ENCODE results near the gene SETD2. TPM values are rescaled to one million over a fixed set of nuclear protein-coding genes. Genes with fewer than 3 reads are reported as not detected.

Gene SETD2
- total RNA-seq, 4 donors from 2014 or later = 35.7 to 48.5 (median 40.4) TPM

DNA sequence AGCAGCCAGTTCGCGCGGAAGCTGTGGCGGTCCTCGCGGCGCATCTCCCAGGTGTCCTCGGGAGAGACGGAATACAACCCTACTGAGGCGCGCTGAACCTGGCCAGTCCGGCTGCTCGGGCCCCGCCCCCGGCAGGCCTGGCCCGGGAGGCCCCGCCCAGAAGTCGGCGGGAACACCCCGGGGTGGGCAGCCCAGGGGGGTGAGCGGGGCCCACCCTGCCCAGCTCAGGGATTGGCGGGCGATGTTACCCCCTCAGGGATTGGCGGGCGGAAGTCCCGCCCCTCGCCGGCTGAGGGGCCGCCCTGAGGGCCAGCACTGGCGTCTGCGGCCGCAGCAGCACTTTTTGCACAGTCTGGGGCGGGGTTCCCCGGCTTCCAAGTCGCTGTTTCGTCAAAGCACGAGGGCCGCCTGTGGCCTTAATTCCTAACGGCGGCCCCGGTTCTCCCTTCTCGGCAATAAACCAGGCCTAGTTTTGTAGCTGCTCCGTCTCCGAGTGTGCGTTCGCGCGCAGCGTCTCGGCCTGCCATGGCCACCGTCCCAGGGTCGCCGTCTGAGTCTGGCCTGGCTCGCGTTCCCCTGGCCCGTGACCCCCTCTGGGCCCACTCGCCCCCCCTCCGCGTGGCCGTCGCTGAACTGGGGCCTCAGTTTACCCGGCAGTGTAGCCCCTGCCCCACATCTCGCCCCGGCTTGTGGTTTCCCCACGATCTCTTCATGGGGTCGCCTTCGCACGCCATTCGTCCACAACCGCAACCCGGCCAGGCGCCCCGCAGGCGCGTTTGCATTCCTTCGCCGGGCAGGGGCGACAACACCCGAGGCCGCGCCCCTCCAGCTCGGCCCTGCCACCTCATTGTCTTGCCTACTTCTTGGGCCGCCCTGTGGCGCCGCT, 154.4 kb downstream of the SETD2 start:
- ATAC-seq (peak; percentile 75 to 79), DNase-seq (peak; percentile 74 to 90)
- TF ChIP-seq POLR2A (IDR thresholded peaks at IDR 0.05) = peak; percentile 86 to 89
- TF ChIP-seq, protein P1, sequence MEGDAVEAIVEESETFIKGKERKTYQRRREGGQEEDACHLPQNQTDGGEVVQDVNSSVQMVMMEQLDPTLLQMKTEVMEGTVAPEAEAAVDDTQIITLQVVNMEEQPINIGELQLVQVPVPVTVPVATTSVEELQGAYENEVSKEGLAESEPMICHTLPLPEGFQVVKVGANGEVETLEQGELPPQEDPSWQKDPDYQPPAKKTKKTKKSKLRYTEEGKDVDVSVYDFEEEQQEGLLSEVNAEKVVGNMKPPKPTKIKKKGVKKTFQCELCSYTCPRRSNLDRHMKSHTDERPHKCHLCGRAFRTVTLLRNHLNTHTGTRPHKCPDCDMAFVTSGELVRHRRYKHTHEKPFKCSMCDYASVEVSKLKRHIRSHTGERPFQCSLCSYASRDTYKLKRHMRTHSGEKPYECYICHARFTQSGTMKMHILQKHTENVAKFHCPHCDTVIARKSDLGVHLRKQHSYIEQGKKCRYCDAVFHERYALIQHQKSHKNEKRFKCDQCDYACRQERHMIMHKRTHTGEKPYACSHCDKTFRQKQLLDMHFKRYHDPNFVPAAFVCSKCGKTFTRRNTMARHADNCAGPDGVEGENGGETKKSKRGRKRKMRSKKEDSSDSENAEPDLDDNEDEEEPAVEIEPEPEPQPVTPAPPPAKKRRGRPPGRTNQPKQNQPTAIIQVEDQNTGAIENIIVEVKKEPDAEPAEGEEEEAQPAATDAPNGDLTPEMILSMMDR (IDR thresholded peaks at IDR 0.05 in 4 of 5, conservative IDR thresholded peaks at IDR 0.05 in 1 of 5) = no peak
- peak overlapping the region; percentile 55 to 71 (median 66) for H3K4me3 ChIP-seq
- no peaks in the 10 kb centered on the region for H3K27me3 ChIP-seq
- in situ Hi-C loops (cut with MboI; ENCODE audit: low sequenced_read_pairs in 4 of 4) (loop anchor here in 1 of 4 donors (25.0 kb wide), 1 partner anchor 322 kb away; the partner anchor contains the start of gene ALS2CL), intact Hi-C loops (cut with DNase I; ENCODE audit: low total_unique reads) (loop anchor here (2.0 kb wide), 1 partner anchor 31 kb away; the partner anchor contains the start of gene NBEAL2)
- H3K9me3 ChIP-seq = no peaks in the 10 kb centered on the region
- peaks cover 0 to 5% of the 10 kb centered on the region in 2 donors for H3K36me3 ChIP-seq
- H3K27ac ChIP-seq = peak overlapping the region; percentile 85 to 88 (median 86)
- peaks cover 4 to 18% of the 10 kb centered on the region in 2 donors for H3K4me1 ChIP-seq

DNA sequence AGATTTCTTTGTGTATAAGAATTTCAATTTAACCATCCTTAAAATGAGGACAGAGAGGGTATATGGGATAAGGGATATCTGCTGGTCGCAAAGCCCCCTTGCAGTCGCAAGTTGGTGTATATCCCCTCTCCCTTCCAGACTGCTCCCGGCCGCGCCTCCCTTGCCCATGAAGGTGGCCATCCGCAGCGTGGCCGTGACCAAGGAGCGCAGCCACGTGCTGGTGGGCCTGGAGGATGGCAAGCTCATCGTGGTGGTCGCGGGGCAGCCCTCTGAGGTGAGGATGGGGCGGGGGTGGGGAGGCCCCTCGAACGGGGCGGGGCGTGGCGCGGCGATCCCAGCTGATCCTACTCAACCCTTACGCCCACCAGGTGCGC, 155.1 kb downstream of the SETD2 start:
- no peak for TF ChIP-seq POLR2A (IDR thresholded peaks at IDR 0.05)
- TF ChIP-seq, protein P1 (IDR thresholded peaks at IDR 0.05 in 4 of 5, conservative IDR thresholded peaks at IDR 0.05 in 1 of 5) = no peak
- intact Hi-C loops (cut with DNase I; ENCODE audit: low total_unique reads) = loop anchor here (2.0 kb wide), 1 partner anchor 30 kb away; the partner anchor contains the start of gene NBEAL2
- ATAC-seq = no peak

DNA sequence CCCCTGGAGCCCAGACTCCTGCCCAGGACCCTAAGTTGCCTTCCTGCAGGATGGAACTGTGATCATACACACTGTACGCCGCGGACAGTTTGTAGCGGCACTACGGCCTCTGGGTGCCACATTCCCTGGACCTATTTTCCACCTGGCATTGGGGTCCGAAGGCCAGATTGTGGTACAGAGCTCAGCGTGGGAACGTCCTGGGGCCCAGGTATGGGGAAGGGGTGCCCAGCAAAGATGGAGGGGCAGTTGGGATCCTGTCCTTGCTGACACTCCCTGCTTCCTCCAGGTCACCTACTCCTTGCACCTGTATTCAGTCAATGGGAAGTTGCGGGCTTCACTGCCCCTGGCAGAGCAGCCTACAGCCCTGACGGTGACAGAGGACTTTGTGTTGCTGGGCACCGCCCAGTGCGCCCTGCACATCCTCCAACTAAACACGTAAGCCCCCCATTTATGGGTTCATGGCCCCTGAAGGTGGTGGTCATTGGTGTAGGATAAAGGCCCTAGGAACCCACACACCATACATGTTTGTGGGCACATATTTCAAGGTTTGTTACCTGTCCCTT, 155.6 kb downstream of the SETD2 start:
- intact Hi-C loops (cut with DNase I; ENCODE audit: low total_unique reads) = loop anchor here (2.0 kb wide), 1 partner anchor 30 kb away; the partner anchor contains the start of gene NBEAL2
- no peak for ATAC-seq
- H3K27ac ChIP-seq = peak overlapping the region in 2 of 4 donors; percentile 86

More for the DNA sequence above, 155.1 kb downstream of the SETD2 start:
- peak overlapping the region; percentile 85 to 88 (median 86) for H3K27ac ChIP-seq
- no peaks in the 10 kb centered on the region for H3K27me3 ChIP-seq
- peak overlapping the region; percentile 55 to 71 (median 66) for H3K4me3 ChIP-seq
- peaks cover 0 to 2% of the 10 kb centered on the region in 2 donors for H3K36me3 ChIP-seq
- H3K4me1 ChIP-seq = peaks cover 4 to 18% of the 10 kb centered on the region in 2 donors
- no peaks in the 10 kb centered on the region for H3K9me3 ChIP-seq
- no peak for DNase-seq
- in situ Hi-C loops (cut with MboI; ENCODE audit: low sequenced_read_pairs in 4 of 4) = loop anchor here in 1 of 4 donors (25.0 kb wide), 1 partner anchor 322 kb away; the partner anchor contains the start of gene ALS2CL

DNA sequence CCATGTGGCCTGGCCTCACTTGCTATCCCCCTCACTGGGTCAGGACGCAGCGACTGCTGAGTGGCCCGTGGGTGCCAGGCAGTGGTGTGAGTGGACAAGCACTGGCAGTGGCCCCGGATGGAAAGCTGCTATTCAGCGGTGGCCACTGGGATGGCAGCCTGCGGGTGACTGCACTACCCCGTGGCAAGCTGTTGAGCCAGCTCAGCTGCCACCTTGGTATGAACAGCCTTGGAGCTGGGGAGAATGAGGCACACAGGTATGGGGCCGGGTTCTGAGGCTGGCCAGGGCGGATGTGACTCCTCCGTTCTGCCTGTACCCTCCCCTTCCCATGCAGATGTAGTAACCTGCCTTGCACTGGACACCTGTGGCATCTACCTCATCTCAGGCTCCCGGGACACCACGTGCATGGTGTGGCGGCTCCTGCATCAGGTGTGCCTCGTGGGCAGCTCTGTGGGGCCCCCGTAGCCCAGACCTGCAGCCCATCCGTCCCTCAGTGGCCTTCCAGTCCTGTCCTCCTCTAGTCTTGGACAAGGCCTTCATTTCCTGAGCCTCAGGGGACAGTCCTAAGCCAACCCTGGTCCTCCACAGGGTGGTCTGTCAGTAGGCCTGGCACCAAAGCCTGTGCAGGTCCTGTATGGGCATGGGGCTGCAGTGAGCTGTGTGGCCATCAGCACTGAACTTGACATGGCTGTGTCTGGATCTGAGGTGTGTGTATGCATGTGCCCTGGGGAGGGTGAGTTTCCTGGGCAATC, 156.3 kb downstream of the SETD2 start:
- in situ Hi-C loops (cut with MboI; ENCODE audit: low sequenced_read_pairs in 4 of 4) (loop anchor here in 1 of 4 donors (25.0 kb wide), 1 partner anchor 320 kb away; the partner anchor contains the start of gene ALS2CL), intact Hi-C loops (cut with DNase I; ENCODE audit: low total_unique reads) (loop anchor here (2.0 kb wide), 1 partner anchor 29 kb away; the partner anchor contains the start of gene NBEAL2)
- peaks cover 0 to 9% of the 10 kb centered on the region in 2 donors for H3K36me3 ChIP-seq
- no peak for ATAC-seq
- H3K4me1 ChIP-seq = peaks cover 0 to 18% of the 10 kb centered on the region in 2 donors
- TF ChIP-seq, protein P1 (IDR thresholded peaks at IDR 0.05 in 4 of 5, conservative IDR thresholded peaks at IDR 0.05 in 1 of 5) = no peak
- no peak for TF ChIP-seq POLR2A (IDR thresholded peaks at IDR 0.05)
- no peaks in the 10 kb centered on the region for H3K27me3 ChIP-seq
- DNase-seq = no peak
- H3K9me3 ChIP-seq = no peaks in the 10 kb centered on the region
- H3K27ac ChIP-seq = no peak overlapping the region
- H3K4me3 ChIP-seq = no peak overlapping the region

More for the DNA sequence above, 155.6 kb downstream of the SETD2 start:
- H3K9me3 ChIP-seq = no peaks in the 10 kb centered on the region
- in situ Hi-C loops (cut with MboI; ENCODE audit: low sequenced_read_pairs in 4 of 4) = loop anchor here in 1 of 4 donors (25.0 kb wide), 1 partner anchor 321 kb away; the partner anchor contains the start of gene ALS2CL
- H3K4me3 ChIP-seq = peak overlapping the region in 1 of 4 donors; percentile 71
- no peak for TF ChIP-seq POLR2A (IDR thresholded peaks at IDR 0.05)
- no peaks in the 10 kb centered on the region for H3K27me3 ChIP-seq
- DNase-seq = no peak
- peaks cover 1 to 18% of the 10 kb centered on the region in 2 donors for H3K4me1 ChIP-seq
- H3K36me3 ChIP-seq = peaks cover 0 to 7% of the 10 kb centered on the region in 2 donors

Data from gastrocnemius medialis (tissue), 4 donors.